ENCODE results near the gene CPAMD8. TPM values are rescaled to one million over a fixed set of nuclear protein-coding genes. Genes with fewer than 3 reads are reported as not detected.

The CPAMD8 gene
- 1 to 10 TPM; 2.3 to 5.8 (median 3.1) TPM for total RNA-seq
- long read RNA-seq, donor 1, partial matches to known transcripts: 1 of 3 reads
- long read RNA-seq, donor 1, other reads (novel, unspliced or antisense): 2 of 3 reads
- long read RNA-seq, donor 2: 0 reads

DNA sequence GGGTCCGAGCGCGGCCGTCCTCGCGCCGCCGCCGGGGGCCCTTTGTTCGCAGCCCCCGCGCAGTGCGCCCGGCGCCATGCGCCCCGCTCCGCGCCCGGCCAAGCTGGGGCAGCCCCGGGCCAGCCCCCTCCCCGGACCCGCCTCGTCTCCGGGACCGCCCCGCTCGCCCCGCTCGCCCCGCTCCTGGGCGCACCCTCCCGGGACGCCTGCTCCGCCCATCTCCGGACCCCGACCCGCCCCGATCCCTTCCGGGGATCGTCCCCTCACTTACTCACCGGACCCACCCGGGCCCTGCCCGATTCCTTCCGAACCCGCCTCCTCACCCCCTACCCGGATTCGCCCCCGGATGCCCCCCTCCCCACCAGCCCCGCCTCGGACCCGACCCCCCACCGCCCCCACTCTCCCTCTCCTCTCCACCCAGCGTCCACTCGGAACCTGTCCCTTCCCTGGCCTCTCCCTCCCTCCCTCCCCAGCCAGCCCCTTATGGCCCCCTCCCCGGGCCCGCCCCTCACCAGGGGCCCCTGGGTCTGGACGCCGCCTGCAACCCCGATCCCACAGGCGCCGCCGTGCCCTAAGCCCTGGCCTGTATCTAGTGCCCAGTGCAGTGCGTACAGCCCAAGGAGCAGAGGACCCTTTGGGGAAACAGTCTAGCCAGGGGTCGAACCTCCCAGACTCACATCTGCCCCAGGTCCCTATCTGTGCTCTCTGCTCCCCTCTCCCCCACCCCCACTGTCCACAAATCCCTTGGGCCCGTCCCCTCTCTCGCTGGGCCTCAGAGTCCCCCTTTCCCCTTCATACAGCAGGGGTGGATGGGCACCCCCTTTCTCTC is at the start of gene CPAMD8:
CPAMD8 (minus strand) TSS at position 105 of the 829 bp plus-strand sequence. CDS start 168 bp downstream, outside the sequence.
- ATAC-seq: peak; percentile 10
- H3K4me3 ChIP-seq: no peak within 1 kb of the TSS
- intact Hi-C loops (cut with DNase I, micrococcal nuclease): no loop called here
- no peaks in the 10 kb centered on the region for H3K36me3 ChIP-seq (ENCODE audit: low read depth)
- no peaks in the 10 kb centered on the region for H3K4me1 ChIP-seq (ENCODE audit: low read depth)
- DNase-seq: no peak
- H3K9me3 ChIP-seq: peaks cover 4% of the 10 kb centered on the region
- TF ChIP-seq, protein P1, sequence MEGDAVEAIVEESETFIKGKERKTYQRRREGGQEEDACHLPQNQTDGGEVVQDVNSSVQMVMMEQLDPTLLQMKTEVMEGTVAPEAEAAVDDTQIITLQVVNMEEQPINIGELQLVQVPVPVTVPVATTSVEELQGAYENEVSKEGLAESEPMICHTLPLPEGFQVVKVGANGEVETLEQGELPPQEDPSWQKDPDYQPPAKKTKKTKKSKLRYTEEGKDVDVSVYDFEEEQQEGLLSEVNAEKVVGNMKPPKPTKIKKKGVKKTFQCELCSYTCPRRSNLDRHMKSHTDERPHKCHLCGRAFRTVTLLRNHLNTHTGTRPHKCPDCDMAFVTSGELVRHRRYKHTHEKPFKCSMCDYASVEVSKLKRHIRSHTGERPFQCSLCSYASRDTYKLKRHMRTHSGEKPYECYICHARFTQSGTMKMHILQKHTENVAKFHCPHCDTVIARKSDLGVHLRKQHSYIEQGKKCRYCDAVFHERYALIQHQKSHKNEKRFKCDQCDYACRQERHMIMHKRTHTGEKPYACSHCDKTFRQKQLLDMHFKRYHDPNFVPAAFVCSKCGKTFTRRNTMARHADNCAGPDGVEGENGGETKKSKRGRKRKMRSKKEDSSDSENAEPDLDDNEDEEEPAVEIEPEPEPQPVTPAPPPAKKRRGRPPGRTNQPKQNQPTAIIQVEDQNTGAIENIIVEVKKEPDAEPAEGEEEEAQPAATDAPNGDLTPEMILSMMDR (IDR thresholded peaks at IDR 0.05): no peak

DNA sequence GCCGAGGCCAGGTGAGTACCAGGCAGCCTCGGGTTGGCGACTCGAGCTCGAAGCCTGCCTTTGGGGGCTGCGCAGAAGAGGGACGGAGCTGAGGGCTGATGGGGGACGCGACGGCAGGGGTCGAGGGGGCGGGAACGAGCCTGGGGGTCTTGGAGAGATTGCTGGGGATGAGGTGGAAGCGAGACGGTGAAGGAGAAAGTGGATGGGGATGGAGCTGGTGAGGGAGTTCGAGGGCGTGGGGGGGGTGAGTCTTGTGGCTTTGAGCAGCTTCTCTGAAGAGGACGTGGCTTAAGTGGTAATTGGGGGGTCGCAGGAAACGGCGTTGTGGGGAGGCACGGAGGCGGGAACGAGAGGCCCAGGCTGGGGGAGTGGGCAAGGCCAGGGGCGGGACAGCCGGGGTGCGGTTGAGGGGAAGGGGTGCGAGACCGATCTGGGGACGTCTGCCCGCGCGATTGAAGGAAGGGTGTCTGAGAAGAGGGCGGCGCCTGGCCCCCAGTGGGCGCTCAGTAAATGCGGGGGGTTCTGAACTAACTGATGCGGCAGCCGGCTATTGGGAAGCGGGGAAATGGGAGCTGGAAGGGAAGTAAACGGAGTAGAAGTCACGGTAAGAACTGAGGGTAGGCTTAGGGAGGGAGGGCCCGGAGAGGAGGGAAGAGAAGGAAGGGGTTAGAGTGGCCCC is 49.4 kb upstream of the CPAMD8 start:
- H3K4me1 ChIP-seq (ENCODE audit: low read depth): peaks cover 19% of the 10 kb centered on the region
- TF ChIP-seq, protein P1 (IDR thresholded peaks at IDR 0.05): no peak
- ATAC-seq: peak; percentile 2
- intact Hi-C loops (cut with DNase I, micrococcal nuclease): no loop called here
- peak overlapping the region; percentile 48 for H3K4me3 ChIP-seq
- H3K36me3 ChIP-seq (ENCODE audit: low read depth): no peaks in the 10 kb centered on the region
- DNase-seq: peak; percentile 65 to 80 (median 74)
- no peaks in the 10 kb centered on the region for H3K9me3 ChIP-seq

DNA sequence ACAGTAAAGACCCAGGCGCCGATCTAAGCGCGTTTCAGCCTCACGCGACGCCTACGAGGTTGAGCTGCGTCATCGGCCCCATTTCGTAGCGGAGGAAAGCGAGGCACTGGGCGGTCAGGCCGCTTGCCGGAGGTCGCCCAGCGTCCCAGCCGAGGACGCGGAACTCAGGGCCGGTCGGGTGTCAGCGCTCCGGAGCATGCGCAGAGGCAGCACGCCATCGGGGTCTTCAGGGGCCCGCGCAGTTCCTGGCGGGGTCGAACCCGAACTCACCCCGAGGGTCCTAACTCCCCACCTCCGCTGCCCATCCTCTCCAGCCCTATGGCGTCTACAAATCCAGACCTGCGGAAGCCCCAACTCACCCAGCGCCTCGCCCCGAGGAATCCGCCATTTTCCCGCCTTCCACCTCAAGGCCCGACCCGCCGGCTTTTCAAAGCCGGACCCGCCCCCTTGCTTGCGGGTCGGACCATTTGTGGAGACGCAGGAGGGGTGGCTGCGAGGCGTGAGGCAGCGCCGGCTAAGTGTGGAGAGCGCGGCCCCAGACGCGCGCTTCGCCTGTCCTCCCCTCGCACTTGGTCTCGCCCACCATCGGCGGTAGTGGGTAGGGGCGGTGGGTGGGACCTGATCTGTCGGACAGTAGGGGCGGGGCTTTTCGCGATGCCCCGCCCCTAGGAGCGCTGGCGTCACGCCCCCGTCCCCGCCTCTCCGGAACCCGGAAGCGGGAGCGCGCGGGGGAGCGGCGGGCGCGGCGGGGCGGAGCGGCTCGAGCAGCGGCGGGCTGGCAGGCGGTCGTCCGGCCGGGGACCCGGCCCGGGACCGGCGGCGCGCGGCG is 48.6 kb upstream of the CPAMD8 start, which contains the start of the genes HAUS8 and MYO9B:
HAUS8 (minus strand) TSS at position 418 of the 829 bp plus-strand sequence; CDS start at position 388, 30 bp downstream.
MYO9B (plus strand) TSS at position 743 of the 829 bp plus-strand sequence. CDS start 25,941 bp downstream, outside the sequence.
- Histone ChIP-seq H3K9me3 (no peaks in the 10 kb centered on the region), H3K4me3 (peak within 1 kb of the TSS; percentile 48), H3K36me3 (ENCODE audit: low read depth) (no peaks in the 10 kb centered on the region), H3K4me1 (ENCODE audit: low read depth) (peaks cover 15% of the 10 kb centered on the region)
- peak; percentile 95 for ATAC-seq
- TF ChIP-seq, protein P1 (IDR thresholded peaks at IDR 0.05): no peak
- peak; percentile 99 to 100 (median 100) for DNase-seq
- intact Hi-C loops (cut with DNase I, micrococcal nuclease): no loop called here

DNA sequence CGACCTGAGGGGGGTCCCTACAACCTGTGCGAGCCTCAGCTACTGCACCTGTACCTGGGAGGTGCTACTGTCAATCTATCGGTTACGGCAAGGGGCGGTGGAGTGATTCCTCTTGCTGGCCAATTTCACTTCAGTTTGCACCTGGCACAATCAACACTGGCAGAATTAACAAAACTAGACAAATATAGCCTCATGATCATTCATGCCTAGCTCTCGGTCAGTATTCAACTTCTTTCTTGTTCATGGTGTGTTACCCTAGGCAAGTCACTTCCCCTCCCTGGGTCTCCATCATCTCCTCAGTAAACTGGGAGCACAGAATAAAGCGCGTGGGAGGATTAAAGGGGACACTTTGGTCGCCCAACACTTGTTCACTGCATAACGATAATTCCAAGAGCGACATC is 48.0 kb upstream of the CPAMD8 start:
- H3K36me3 ChIP-seq (ENCODE audit: low read depth): no peaks in the 10 kb centered on the region
- DNase-seq (no peak), ATAC-seq (peak; percentile 1)

More for the DNA sequence above, 48.0 kb upstream of the CPAMD8 start:
- H3K4me1 ChIP-seq (ENCODE audit: low read depth): peaks cover 13% of the 10 kb centered on the region
- H3K9me3 ChIP-seq: no peaks in the 10 kb centered on the region
- intact Hi-C loops (cut with DNase I, micrococcal nuclease): no loop called here
- peak overlapping the region; percentile 48 for H3K4me3 ChIP-seq
- TF ChIP-seq, protein P1 (IDR thresholded peaks at IDR 0.05): no peak

Data from mucosa of descending colon (tissue), 3 donors.